Smooth muscle cell (in vitro differentiated cells): ENCODE measurements around the gene DCBLD1. TPM values are rescaled to one million over a fixed set of nuclear protein-coding genes. Genes with fewer than 3 reads are reported as not detected.

Experiments
- DNase-seq: peaks from one replicate; lab custom pipeline; 2025; ENCODE audit not compliant: unreplicated experiment; lab: John Stamatoyannopoulos, UW
- H2AFZ ChIP-seq: fragments of 200-600 bp; sonication (generic); 2 replicates; pipeline ENCODE4 v1.6.0; 2016; ENCODE audit warnings: antibody characterized with exemption, low read depth, mild to moderate bottlenecking
- H3F3A ChIP-seq: fragments of 200-600 bp; sonication (generic); 2 replicates; pipeline ENCODE4 v1.6.0; 2017; ENCODE audit warnings: antibody characterized with exemption, low read depth
- H3K27ac ChIP-seq: fragments of 200-600 bp; sonication (generic); 2 replicates; pipeline ENCODE4 v1.5.1; 2016; ENCODE audit warnings: low read depth, mild to moderate bottlenecking
- H3K27me3 ChIP-seq: fragments of 200-600 bp; sonication (generic); 2 replicates; pipeline ENCODE4 v1.6.1; 2016; ENCODE audit warnings: low read depth, mild to moderate bottlenecking
- H3K36me3 ChIP-seq: fragments of 200-600 bp; sonication (generic); 2 replicates; pipeline ENCODE4 v1.5.1; 2016; ENCODE audit warnings: low read depth
- H3K4me1 ChIP-seq: fragments of 200-600 bp; sonication (generic); 2 replicates; pipeline ENCODE4 v1.5.1; 2016; ENCODE audit warnings: low read depth
- H3K4me2 ChIP-seq: fragments of 200-600 bp; sonication (generic); 2 replicates; pipeline ENCODE4 v1.6.0; 2016; ENCODE audit warnings: mild to moderate bottlenecking
- H3K4me3 ChIP-seq: fragments of 200-600 bp; sonication (generic); 2 replicates; pipeline ENCODE4 v1.5.1; 2016; ENCODE audit warnings: mild to moderate bottlenecking
- H3K79me2 ChIP-seq: fragments of 200-600 bp; sonication (generic); 2 replicates; pipeline ENCODE4 v1.6.0; 2016; ENCODE audit warnings: low read depth, mild to moderate bottlenecking
- H3K9ac ChIP-seq: fragments of 200-600 bp; sonication (generic); 2 replicates; pipeline ENCODE4 v1.6.0; 2016; ENCODE audit warnings: low read depth
- H3K9me3 ChIP-seq: fragments of 200-600 bp; sonication (generic); replicated peaks from 2 replicates; pipeline ENCODE4 v1.5.1; 2016; ENCODE audit warnings: low read depth
- H4K20me1 ChIP-seq: fragments of 200-600 bp; sonication (generic); 2 replicates; pipeline ENCODE4 v1.6.0; 2016; ENCODE audit warnings: low read depth
- CTCF ChIP-seq: fragments of 200-600 bp; sonication (generic); IDR thresholded peaks from 2 replicates; pipeline ENCODE4 v1.5.1; 2017; ENCODE audit warnings: borderline replicate concordance, mild to moderate bottlenecking, antibody characterized with exemption; ENCODE audit not compliant: insufficient read depth, poor library complexity, severe bottlenecking
- WGBS: methylation state at CpG from one replicate; pipeline ENCODE4 v1.1.7; 2016; ENCODE audit warnings: low lambda C conversion rate; 5-methylcytosine and 5-hydroxymethylcytosine counted together
- polyA plus RNA-seq: library from polyadenylated mRNA; unstranded; fragments of >200 nt; fragmentation: Nextera tagmentation; extraction: Ambion mirVana; gene quantifications from 2 replicates; pipeline ENCODE4 v1.2.1, GENCODE V29; 2016
- total RNA-seq: library from RNA; depleted of rRNA; stranded (reverse); fragments of >200 nt; gene quantifications from 2 replicates; pipeline ENCODE4 v1.2.3, GENCODE V29; 2014

The DCBLD1 gene
- total and polyA plus RNA-seq, 2 experiments from 2014 or later: 44.6 to 82.1 TPM

- H3K79me2 ChIP-seq: no peaks in the 10 kb centered on the region
- H3K4me2 ChIP-seq: peak overlapping the region; percentile 55
- H3K9ac ChIP-seq: no peak overlapping the region
- peak overlapping the region; percentile 34 for H3K27ac ChIP-seq
- H3K4me1 ChIP-seq: peaks cover 25% of the 10 kb centered on the region
- H3K4me3 ChIP-seq: no peak overlapping the region
- peaks cover 7% of the 10 kb centered on the region for H3F3A ChIP-seq
- no peaks in the 10 kb centered on the region for H3K36me3 ChIP-seq
- TF ChIP-seq CTCF: no peak
- no peak for DNase-seq
- H3K9me3 ChIP-seq: no peaks in the 10 kb centered on the region
- H2AFZ ChIP-seq: no peak overlapping the region
- no peaks in the 10 kb centered on the region for H3K27me3 ChIP-seq
- H4K20me1 ChIP-seq: no peaks in the 10 kb centered on the region
- WGBS: 51% methylated on average over 3 of the region's 3 CpGs
Measured at GRCh38 chr6:117553142-117553541, 70.7 kb downstream of the DCBLD1 start.

- Histone ChIP-seq H3K4me1 (peaks cover 25% of the 10 kb centered on the region), H3K27ac (peak overlapping the region; percentile 34), H3K9ac (no peak overlapping the region), H4K20me1 (no peaks in the 10 kb centered on the region), H2AFZ (no peak overlapping the region), H3K9me3 (no peaks in the 10 kb centered on the region), H3K4me2 (peak overlapping the region; percentile 61), H3K79me2 (no peaks in the 10 kb centered on the region), H3F3A (peaks cover 5% of the 10 kb centered on the region), H3K27me3 (no peaks in the 10 kb centered on the region), H3K36me3 (no peaks in the 10 kb centered on the region), H3K4me3 (no peak overlapping the region)
- TF ChIP-seq CTCF: no peak
- no peak for DNase-seq
- 31% methylated on average over 3 of the region's 3 CpGs for WGBS
Measured at GRCh38 chr6:117555262-117555849, 72.9 kb downstream of the DCBLD1 start.

- Histone ChIP-seq H3K4me3 (no peak overlapping the region), H3K9ac (no peak overlapping the region), H3F3A (no peaks in the 10 kb centered on the region), H4K20me1 (no peaks in the 10 kb centered on the region), H3K4me2 (peak overlapping the region; percentile 61), H3K27ac (peak overlapping the region; percentile 34), H3K4me1 (peaks cover 25% of the 10 kb centered on the region), H3K36me3 (no peaks in the 10 kb centered on the region), H2AFZ (no peak overlapping the region), H3K79me2 (no peaks in the 10 kb centered on the region), H3K27me3 (no peaks in the 10 kb centered on the region), H3K9me3 (no peaks in the 10 kb centered on the region)
- 31% methylated on average over 5 of the region's 5 CpGs for WGBS
- no peak for DNase-seq
- TF ChIP-seq CTCF: peak; percentile 91
Measured at GRCh38 chr6:117555882-117556498, 73.5 kb downstream of the DCBLD1 start.

GRCh38 chr6:117557951-117558350 is 75.5 kb downstream of the DCBLD1 start:
- Histone ChIP-seq H3K9me3 (no peaks in the 10 kb centered on the region), H3K4me2 (no peak overlapping the region)
- 87% methylated on average over 3 of the region's 3 CpGs for WGBS

More at GRCh38 chr6:117557951-117558350, 75.5 kb downstream of the DCBLD1 start:
- no peak for TF ChIP-seq CTCF
- H3K27ac ChIP-seq: peak overlapping the region; percentile 7
- no peak for DNase-seq
- no peaks in the 10 kb centered on the region for H4K20me1 ChIP-seq
- no peaks in the 10 kb centered on the region for H3K36me3 ChIP-seq
- H3K4me3 ChIP-seq: no peak overlapping the region
- no peak overlapping the region for H2AFZ ChIP-seq
- H3K79me2 ChIP-seq: no peaks in the 10 kb centered on the region
- H3K27me3 ChIP-seq: no peaks in the 10 kb centered on the region
- no peaks in the 10 kb centered on the region for H3F3A ChIP-seq
- H3K4me1 ChIP-seq: peaks cover 16% of the 10 kb centered on the region
- no peak overlapping the region for H3K9ac ChIP-seq
